Left lung (tissue), 10 donors: ENCODE results near the gene CACNA1H. TPM values are rescaled to one million over a fixed set of nuclear protein-coding genes. Genes with fewer than 3 reads are reported as not detected.

Experiments
- ATAC-seq: fragments of 200-7000 bp; cut with Tn5 transposase; one replicate; pipeline ENCODE4 v1.9.1; 2020; ENCODE audit warnings: moderate library complexity
- DNase-seq, 4 donors: peaks; one replicate each; pipeline ENCODE4 v3.0.0-alpha.2; 2013 to 2020
- H3K27ac ChIP-seq, 2 donors: fragments of 200-600 bp; sonication (generic) in 1 of 2; one replicate each; pipeline versions ENCODE4 v1.5.0 to v1.8.0; 2020 to 2021
- H3K27me3 ChIP-seq, 2 donors: fragments of 200-600 bp; sonication (generic) in 1 of 2; one replicate each; pipeline versions ENCODE4 v1.5.0 to v1.8.0; 2020 to 2021
- H3K36me3 ChIP-seq, 2 donors: fragments of 200-600 bp; sonication (generic) in 1 of 2; one replicate each; pipeline versions ENCODE4 v1.5.0 to v1.8.0; 2020 to 2021
- H3K4me1 ChIP-seq, 2 donors: fragments of 200-600 bp; one replicate each; pipeline ENCODE4 v1.8.0; 2021
- H3K4me3 ChIP-seq, 2 donors: fragments of 200-600 bp; sonication (generic) in 1 of 2; one replicate each; pipeline versions ENCODE4 v1.5.0 to v1.8.0; 2020 to 2021; ENCODE audit warnings: mild to moderate bottlenecking in 1 of 2
- H3K9me3 ChIP-seq, 2 donors: fragments of 200-600 bp; sonication (generic) in 1 of 2; one replicate each; pipeline versions ENCODE4 v1.5.0 to v1.8.0; 2020 to 2021
- CTCF ChIP-seq, 2 donors: fragments of 200-600 bp; sonication (generic) in 1 of 2; IDR thresholded peaks; one replicate each; pipeline versions ENCODE4 v1.5.0 to v1.8.0; 2021; ENCODE audit warnings: antibody characterized with exemption in 2 of 2
- intact Hi-C, 2 donors: fragments of 100-400 bp; cut with DNase I; formaldehyde crosslinking; loops; one replicate each; pipeline versions ENCODE4 v1.11.2 to v1.14.2; 2022
- polyA plus RNA-seq, 6 donors: library from polyadenylated mRNA; unstranded; fragments of 120-200 nt; gene quantifications; one replicate each; pipeline ENCODE4 v1.2.1, GENCODE V29; 2013; ENCODE audit not compliant: insufficient read length in 6 of 6
- total RNA-seq, 2 donors: library from RNA; stranded (reverse); fragmentation: NEBNext Ultra II Directional; extraction: Animal tissue kit (Norgen Biotek cat#: 25700); gene quantifications; one replicate each; pipeline ENCODE4 v1.2.1, GENCODE V29; 2021
- donor health status: DM: no; HTN: yes; CAD: no.
- donor health status: DM: no; HTN: no; CAD: no.

Gene CACNA1H
- total and polyA plus RNA-seq, 8 donors: 3.4 to 14.0 (median 7.1) TPM

DNA sequence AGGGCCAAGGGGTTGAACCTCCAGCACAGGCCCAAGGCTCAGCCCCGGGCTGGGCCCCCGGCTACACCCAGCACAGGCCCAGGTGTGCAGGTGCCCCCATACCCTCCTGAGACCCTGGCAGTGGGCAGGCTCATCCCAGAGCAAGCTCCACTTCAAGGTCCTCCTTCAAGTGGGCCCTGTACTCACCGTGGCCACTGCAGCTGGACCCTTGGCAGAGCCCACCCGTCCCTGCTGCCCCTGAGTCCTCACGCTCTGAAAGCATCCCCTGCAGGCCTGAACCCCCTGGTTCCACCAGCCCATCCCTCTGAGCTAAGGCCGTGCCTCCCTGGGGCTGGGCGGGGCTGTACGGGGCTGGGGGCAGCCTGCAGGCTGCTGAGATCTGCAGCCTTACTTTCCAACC is 11.2 kb upstream of the CACNA1H start:
- no peaks in the 10 kb centered on the region for H3K9me3 ChIP-seq
- H3K27ac ChIP-seq: no peak overlapping the region
- peaks cover 0 to 76% of the 10 kb centered on the region in 2 donors for H3K27me3 ChIP-seq
- intact Hi-C loops: no loop called here
- TF ChIP-seq CTCF (IDR thresholded peaks at IDR 0.05): no peak
- no peak overlapping the region for H3K4me3 ChIP-seq
- DNase-seq (no peak), ATAC-seq (no peak)
- H3K4me1 ChIP-seq: no peaks in the 10 kb centered on the region
- H3K36me3 ChIP-seq: no peaks in the 10 kb centered on the region

DNA sequence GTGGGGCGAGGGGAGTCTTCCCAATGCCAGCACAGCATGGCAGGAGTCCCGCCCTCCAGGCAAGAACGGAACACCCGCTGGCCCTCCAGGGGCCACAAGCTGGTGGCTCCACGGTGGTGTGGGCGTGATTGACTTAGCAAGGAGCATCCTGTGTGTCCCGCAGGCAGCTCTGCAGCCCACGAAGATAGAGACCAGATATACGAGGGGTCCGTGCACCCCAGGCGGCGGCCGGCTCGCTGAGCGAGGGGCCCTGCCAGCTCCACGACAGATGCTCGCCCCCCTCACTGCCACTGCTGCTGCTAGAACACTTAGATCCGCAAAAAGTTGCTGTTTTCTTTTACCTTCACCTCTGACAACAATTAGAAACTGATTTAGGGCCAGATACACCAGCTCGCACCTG is 10.0 kb upstream of the CACNA1H start:
- Histone ChIP-seq H3K9me3 (peaks cover 0 to 2% of the 10 kb centered on the region in 2 donors), H3K27ac (no peak overlapping the region), H3K27me3 (peaks cover 0 to 81% of the 10 kb centered on the region in 2 donors), H3K36me3 (no peaks in the 10 kb centered on the region), H3K4me3 (no peak overlapping the region), H3K4me1 (no peaks in the 10 kb centered on the region)
- no peak for DNase-seq
- intact Hi-C loops: no loop called here
- ATAC-seq: no peak
- no peak for TF ChIP-seq CTCF (IDR thresholded peaks at IDR 0.05)

GRCh38 chr16:1143761-1144450 is 9.0 kb upstream of the CACNA1H start:
- H3K4me1 ChIP-seq: no peaks in the 10 kb centered on the region
- ATAC-seq (no peak), DNase-seq (no peak)
- peaks cover 0 to 84% of the 10 kb centered on the region in 2 donors for H3K27me3 ChIP-seq
- no peaks in the 10 kb centered on the region for H3K36me3 ChIP-seq
- no peak overlapping the region for H3K4me3 ChIP-seq
- intact Hi-C loops: no loop called here
- peaks cover 0 to 2% of the 10 kb centered on the region in 2 donors for H3K9me3 ChIP-seq
- TF ChIP-seq CTCF (IDR thresholded peaks at IDR 0.05): no peak
- no peak overlapping the region for H3K27ac ChIP-seq

- intact Hi-C loops: no loop called here
- Histone ChIP-seq H3K4me3 (no peak overlapping the region), H3K27me3 (peaks cover 0 to 92% of the 10 kb centered on the region in 2 donors), H3K27ac (no peak overlapping the region), H3K4me1 (no peaks in the 10 kb centered on the region), H3K9me3 (peaks cover 0 to 2% of the 10 kb centered on the region in 2 donors), H3K36me3 (no peaks in the 10 kb centered on the region)
- no peak for TF ChIP-seq CTCF (IDR thresholded peaks at IDR 0.05)
- DNase-seq: no peak
- ATAC-seq: no peak
These were observed 8.2 kb upstream of the CACNA1H start for GRCh38 chr16:1144476-1145382.
